WTC11 (cell line): ENCODE measurements around the gene SDF2. TPM values are rescaled to one million over a fixed set of nuclear protein-coding genes. Genes with fewer than 3 reads are reported as not detected.

Experiments
- ATAC-seq: fragments of 200-7000 bp; cut with Tn5 transposase; 2 replicates; pipeline ENCODE4 v1.10.0; 2021; ENCODE audit warnings: mild to moderate bottlenecking, moderate library complexity
- CTCF ChIA-PET: fragments of 300-600 bp; sonication (Branson Sonifier 250); formaldehyde crosslinking; loops from one replicate; lab custom pipeline; 2021; ENCODE audit warnings: antibody characterized with exemption; lab: Charles Lee
- POLR2A ChIA-PET: fragments of 350-600 bp; sonication (Branson Sonifier 250); formaldehyde crosslinking; loops from one replicate; lab custom pipeline; 2021; ENCODE audit warnings: antibody characterized with exemption; lab: Charles Lee
- DNase-seq: peaks from one replicate; pipeline ENCODE4 v3.0.0; 2021; ENCODE audit warnings: low spot score
- H3K27ac Mint-ChIP-seq: 2 replicates; pipeline ENCODE4 v1.8.0; 2021; ENCODE audit warnings: mixed read lengths
- H3K27me3 Mint-ChIP-seq: 2 replicates; pipeline ENCODE4 v1.8.0; 2021; ENCODE audit warnings: low read depth, mild to moderate bottlenecking, moderate library complexity, mixed read lengths
- H3K36me3 Mint-ChIP-seq: 2 replicates; pipeline ENCODE4 v1.8.0; 2021; ENCODE audit warnings: mixed read lengths
- H3K4me1 Mint-ChIP-seq: 2 replicates; pipeline ENCODE4 v1.8.0; 2022; ENCODE audit warnings: mixed read lengths
- H3K4me3 Mint-ChIP-seq: 2 replicates; pipeline ENCODE4 v1.8.0; 2021; ENCODE audit warnings: mild to moderate bottlenecking, moderate library complexity, mixed read lengths
- H3K9me3 Mint-ChIP-seq: 2 replicates; pipeline ENCODE4 v1.8.0; 2021; ENCODE audit warnings: mixed read lengths
- CREB1 ChIP-seq: sonication (generic); formaldehyde crosslinking; IDR thresholded peaks from 2 replicates; pipeline ENCODE4 v1.8.0; 2023; ENCODE audit warnings: mild to moderate bottlenecking, missing genetic modification reagents
- ELF4 ChIP-seq: sonication (generic); formaldehyde crosslinking; IDR thresholded peaks from 2 replicates; pipeline ENCODE4 v1.8.1; 2022; ENCODE audit warnings: low read depth, mild to moderate bottlenecking, moderate library complexity, missing genetic modification reagents
- ESRRA ChIP-seq: sonication (generic); formaldehyde crosslinking; IDR thresholded peaks from 2 replicates; pipeline ENCODE4 v1.8.1; 2022; ENCODE audit warnings: mild to moderate bottlenecking, missing genetic modification reagents, borderline replicate concordance
- GABPB1 ChIP-seq: sonication (generic); formaldehyde crosslinking; IDR thresholded peaks from 2 replicates; pipeline ENCODE4 v1.8.1; 2023; ENCODE audit warnings: mild to moderate bottlenecking, missing genetic modification reagents
- KAT7 ChIP-seq: sonication (generic); formaldehyde crosslinking; IDR thresholded peaks from 2 replicates; pipeline ENCODE4 v1.8.1; 2023; ENCODE audit warnings: missing genetic modification reagents, mild to moderate bottlenecking, borderline replicate concordance
- OVOL2 ChIP-seq: fragments of 250-450 bp; sonication (Bioruptor Pico); IDR thresholded peaks from 2 replicates; pipeline ENCODE4 v1.9.0; 2021; ENCODE audit warnings: mild to moderate bottlenecking, borderline replicate concordance
- PRDM15 ChIP-seq: sonication (generic); formaldehyde crosslinking; IDR thresholded peaks from 2 replicates; pipeline ENCODE4 v1.8.0; 2022; ENCODE audit warnings: missing genetic modification reagents
- SP1 ChIP-seq: sonication (generic); formaldehyde crosslinking; conservative IDR thresholded peaks from 2 replicates; pipeline ENCODE4 v1.8.1; 2022; ENCODE audit warnings: missing genetic modification reagents
- TP53 ChIP-seq: sonication (generic); formaldehyde crosslinking; IDR thresholded peaks from 2 replicates; pipeline ENCODE4 v1.8.1; 2023; ENCODE audit warnings: mild to moderate bottlenecking, missing genetic modification reagents
- ZBTB43 ChIP-seq: sonication (generic); formaldehyde crosslinking; IDR thresholded peaks from 2 replicates; pipeline ENCODE4 v1.8.1; 2023; ENCODE audit warnings: mild to moderate bottlenecking, missing genetic modification reagents
- ZNF138 ChIP-seq: sonication (generic); formaldehyde crosslinking; conservative IDR thresholded peaks from 2 replicates; pipeline ENCODE4 v1.8.1; 2022; ENCODE audit warnings: mild to moderate bottlenecking, moderate library complexity, missing genetic modification reagents
- ZNF416 ChIP-seq: fragments of 250-450 bp; sonication (Bioruptor Pico); IDR thresholded peaks from 2 replicates; pipeline ENCODE4 v1.9.0; 2021; ENCODE audit warnings: mild to moderate bottlenecking, inconsistent platforms
- ZNF532 ChIP-seq: fragments of 250-450 bp; sonication (Bioruptor Pico); IDR thresholded peaks from 2 replicates; pipeline ENCODE4 v1.9.0; 2021; ENCODE audit warnings: mild to moderate bottlenecking, borderline replicate concordance
- total RNA-seq: library from RNA; stranded (reverse); gene quantifications from 3 replicates; pipeline ENCODE4 v1.2.3, GENCODE V29; 2021
- TF ChIP-seq, protein P1 (sequence below): sonication (generic); formaldehyde crosslinking; IDR thresholded peaks from 2 replicates; pipeline ENCODE4 v1.8.1; 2023; ENCODE audit warnings: mild to moderate bottlenecking, missing genetic modification reagents, moderate library complexity
- TF ChIP-seq, protein P2 (sequence below): sonication (generic); formaldehyde crosslinking; IDR thresholded peaks from 2 replicates; pipeline ENCODE4 v1.8.0; 2022; ENCODE audit warnings: mild to moderate bottlenecking, missing genetic modification reagents
- TF ChIP-seq, protein P3 (sequence below): sonication (generic); formaldehyde crosslinking; IDR thresholded peaks from 2 replicates; pipeline ENCODE4 v1.8.1; 2022; ENCODE audit warnings: mild to moderate bottlenecking, moderate library complexity, missing genetic modification reagents
- TF ChIP-seq, protein P4 (sequence below): sonication (generic); formaldehyde crosslinking; IDR thresholded peaks from 2 replicates; pipeline ENCODE4 v1.8.0; 2022; ENCODE audit warnings: mild to moderate bottlenecking, missing genetic modification reagents
- TF ChIP-seq, protein P5 (sequence below): sonication (generic); formaldehyde crosslinking; IDR thresholded peaks from 2 replicates; pipeline ENCODE4 v1.8.1; 2023; ENCODE audit warnings: mild to moderate bottlenecking, missing genetic modification reagents

The SDF2 gene
- total RNA-seq, 1 experiment from 2014 or later, result 49.4 TPM

GRCh38 chr17:28710861-28711722 is 49.4 kb upstream of the SDF2 start:
- H3K27ac Mint-ChIP-seq, result peak overlapping the region; percentile 100
- no peaks in the 10 kb centered on the region for H3K27me3 Mint-ChIP-seq
- peaks cover 32% of the 10 kb centered on the region for H3K4me1 Mint-ChIP-seq
- peak overlapping the region; percentile 98 for H3K4me3 Mint-ChIP-seq
- DNase-seq, result peak; percentile 98
- ATAC-seq, result peak; percentile 88
- ChIA-PET CTCF (interaction anchor here (0.7 to 5.4 kb wide), 16 partner anchors 9 to 476 kb away, joined by 3 to 69 read pairs (median 4); partner anchors contain the start of genes BLTP2, NEK8, PHF12 and RPL23A), POLR2A (interaction anchor here (0.6 to 3.5 kb wide), 22 partner anchors 9 to 1738 kb away, joined by 3 to 72 read pairs (median 5); partner anchors contain the start of genes BLTP2, NEK8, PHF12 and PIGS)
- peaks cover 23% of the 10 kb centered on the region for H3K36me3 Mint-ChIP-seq
- no peaks in the 10 kb centered on the region for H3K9me3 Mint-ChIP-seq
- TF ChIP-seq, protein P1, sequence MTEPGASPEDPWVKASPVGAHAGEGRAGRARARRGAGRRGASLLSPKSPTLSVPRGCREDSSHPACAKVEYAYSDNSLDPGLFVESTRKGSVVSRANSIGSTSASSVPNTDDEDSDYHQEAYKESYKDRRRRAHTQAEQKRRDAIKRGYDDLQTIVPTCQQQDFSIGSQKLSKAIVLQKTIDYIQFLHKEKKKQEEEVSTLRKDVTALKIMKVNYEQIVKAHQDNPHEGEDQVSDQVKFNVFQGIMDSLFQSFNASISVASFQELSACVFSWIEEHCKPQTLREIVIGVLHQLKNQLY (CRISPR knock-in tag), result no peak
- TF ChIP-seq TP53 (CRISPR knock-in tag), result no peak
- no peak for TF ChIP-seq CREB1 (CRISPR knock-in tag)
- TF ChIP-seq ESRRA (CRISPR knock-in tag), result no peak
- TF ChIP-seq, protein P2, sequence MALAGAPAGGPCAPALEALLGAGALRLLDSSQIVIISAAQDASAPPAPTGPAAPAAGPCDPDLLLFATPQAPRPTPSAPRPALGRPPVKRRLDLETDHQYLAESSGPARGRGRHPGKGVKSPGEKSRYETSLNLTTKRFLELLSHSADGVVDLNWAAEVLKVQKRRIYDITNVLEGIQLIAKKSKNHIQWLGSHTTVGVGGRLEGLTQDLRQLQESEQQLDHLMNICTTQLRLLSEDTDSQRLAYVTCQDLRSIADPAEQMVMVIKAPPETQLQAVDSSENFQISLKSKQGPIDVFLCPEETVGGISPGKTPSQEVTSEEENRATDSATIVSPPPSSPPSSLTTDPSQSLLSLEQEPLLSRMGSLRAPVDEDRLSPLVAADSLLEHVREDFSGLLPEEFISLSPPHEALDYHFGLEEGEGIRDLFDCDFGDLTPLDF (CRISPR knock-in tag), result peak; percentile 33; the same call in 1 of the 2 replicates
- TF ChIP-seq ELF4, result no peak
- TF ChIP-seq, protein P3, sequence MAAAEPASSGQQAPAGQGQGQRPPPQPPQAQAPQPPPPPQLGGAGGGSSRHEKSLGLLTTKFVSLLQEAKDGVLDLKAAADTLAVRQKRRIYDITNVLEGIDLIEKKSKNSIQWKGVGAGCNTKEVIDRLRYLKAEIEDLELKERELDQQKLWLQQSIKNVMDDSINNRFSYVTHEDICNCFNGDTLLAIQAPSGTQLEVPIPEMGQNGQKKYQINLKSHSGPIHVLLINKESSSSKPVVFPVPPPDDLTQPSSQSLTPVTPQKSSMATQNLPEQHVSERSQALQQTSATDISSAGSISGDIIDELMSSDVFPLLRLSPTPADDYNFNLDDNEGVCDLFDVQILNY, result peak; percentile 91
- TF ChIP-seq ZNF532 (CRISPR knock-in tag), result 0 out of 2 replicates have a peak, but pooled peaks have one; percentile 45
- no peak; the same call in 1 of the 2 replicates for TF ChIP-seq GABPB1 (CRISPR knock-in tag)
- TF ChIP-seq SP1 (CRISPR knock-in tag), result peak; percentile 80
- no peak for TF ChIP-seq OVOL2 (CRISPR knock-in tag)
- peak; percentile 97 for TF ChIP-seq PRDM15 (CRISPR knock-in tag)
- TF ChIP-seq, protein P4, sequence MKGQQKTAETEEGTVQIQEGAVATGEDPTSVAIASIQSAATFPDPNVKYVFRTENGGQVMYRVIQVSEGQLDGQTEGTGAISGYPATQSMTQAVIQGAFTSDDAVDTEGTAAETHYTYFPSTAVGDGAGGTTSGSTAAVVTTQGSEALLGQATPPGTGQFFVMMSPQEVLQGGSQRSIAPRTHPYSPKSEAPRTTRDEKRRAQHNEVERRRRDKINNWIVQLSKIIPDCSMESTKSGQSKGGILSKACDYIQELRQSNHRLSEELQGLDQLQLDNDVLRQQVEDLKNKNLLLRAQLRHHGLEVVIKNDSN (CRISPR knock-in tag), result peak; percentile 68; the same call in 1 of the 2 replicates
- TF ChIP-seq, protein P5, sequence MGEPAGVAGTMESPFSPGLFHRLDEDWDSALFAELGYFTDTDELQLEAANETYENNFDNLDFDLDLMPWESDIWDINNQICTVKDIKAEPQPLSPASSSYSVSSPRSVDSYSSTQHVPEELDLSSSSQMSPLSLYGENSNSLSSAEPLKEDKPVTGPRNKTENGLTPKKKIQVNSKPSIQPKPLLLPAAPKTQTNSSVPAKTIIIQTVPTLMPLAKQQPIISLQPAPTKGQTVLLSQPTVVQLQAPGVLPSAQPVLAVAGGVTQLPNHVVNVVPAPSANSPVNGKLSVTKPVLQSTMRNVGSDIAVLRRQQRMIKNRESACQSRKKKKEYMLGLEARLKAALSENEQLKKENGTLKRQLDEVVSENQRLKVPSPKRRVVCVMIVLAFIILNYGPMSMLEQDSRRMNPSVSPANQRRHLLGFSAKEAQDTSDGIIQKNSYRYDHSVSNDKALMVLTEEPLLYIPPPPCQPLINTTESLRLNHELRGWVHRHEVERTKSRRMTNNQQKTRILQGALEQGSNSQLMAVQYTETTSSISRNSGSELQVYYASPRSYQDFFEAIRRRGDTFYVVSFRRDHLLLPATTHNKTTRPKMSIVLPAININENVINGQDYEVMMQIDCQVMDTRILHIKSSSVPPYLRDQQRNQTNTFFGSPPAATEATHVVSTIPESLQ (CRISPR knock-in tag), result no peak
- no peak; the same call in 1 of the 2 replicates for TF ChIP-seq KAT7 (CRISPR knock-in tag)
- no peak for TF ChIP-seq ZNF416 (CRISPR knock-in tag)
- no peak for TF ChIP-seq ZBTB43 (CRISPR knock-in tag)
- TF ChIP-seq ZNF138 (CRISPR knock-in tag), result no peak
